NCI-H2107 (cell line): ENCODE data around the gene PVALB.

Source experiments
- DNase-seq: peaks from one replicate; lab custom pipeline; 2025; lab: John Stamatoyannopoulos, UW

Gene PVALB

GRCh38 chr22:36811094-36811800, 5.6 kb downstream of the PVALB start:
- DNase-seq = no peak

GRCh38 chr22:36809351-36809750, 7.5 kb downstream of the PVALB start:
- DNase-seq = no peak

DNA sequence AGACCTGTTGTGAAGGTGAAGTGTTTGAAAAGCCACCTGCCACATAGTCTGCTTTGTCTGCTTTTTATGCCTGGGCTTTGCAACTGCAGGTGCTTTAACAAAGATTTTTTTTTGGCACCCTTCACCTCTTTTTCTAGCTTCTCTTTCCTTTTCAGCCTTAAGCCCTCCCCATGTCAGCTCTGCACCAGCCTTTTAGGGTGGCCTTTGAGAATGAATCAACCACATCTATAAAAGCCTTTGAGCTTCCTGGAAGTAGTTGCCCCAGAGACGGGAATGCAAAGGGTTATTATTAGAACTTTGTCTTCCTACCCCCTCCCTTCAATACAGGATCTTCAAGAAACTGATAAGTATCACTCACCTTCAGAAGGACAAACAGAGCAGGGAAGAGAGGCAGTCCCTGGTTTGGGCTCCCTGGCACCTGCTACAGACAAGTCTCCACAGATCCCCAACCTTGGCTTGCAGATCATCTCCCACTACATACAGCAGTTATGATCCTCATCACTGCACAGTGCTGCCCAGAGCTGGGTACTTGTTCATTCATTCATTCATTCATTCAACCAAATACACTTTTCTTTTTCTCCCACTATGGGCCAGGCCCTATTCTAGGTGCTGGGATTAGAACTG, 8.0 kb downstream of the PVALB start:
- DNase-seq = peak; percentile 55

DNA sequence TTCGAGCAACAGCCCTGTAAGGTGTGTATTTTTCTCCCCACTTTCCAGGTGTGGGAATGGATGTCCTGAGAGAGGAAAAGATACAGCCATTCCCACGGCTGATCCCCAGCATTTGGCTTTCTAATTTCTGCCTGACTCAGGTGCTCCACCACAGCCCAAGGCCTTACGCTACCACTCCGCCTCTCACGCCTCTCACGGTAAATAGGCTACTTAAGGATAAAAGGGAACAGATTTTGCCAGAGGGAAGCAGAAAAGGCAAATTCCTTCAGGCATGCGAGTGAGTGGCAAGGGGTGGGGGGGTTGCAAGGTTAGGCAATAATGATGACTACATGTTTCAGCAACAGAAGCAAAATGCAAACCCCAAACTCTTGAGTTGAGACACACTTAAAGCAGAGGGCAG, 9.2 kb downstream of the PVALB start:
- DNase-seq = no peak

DNA sequence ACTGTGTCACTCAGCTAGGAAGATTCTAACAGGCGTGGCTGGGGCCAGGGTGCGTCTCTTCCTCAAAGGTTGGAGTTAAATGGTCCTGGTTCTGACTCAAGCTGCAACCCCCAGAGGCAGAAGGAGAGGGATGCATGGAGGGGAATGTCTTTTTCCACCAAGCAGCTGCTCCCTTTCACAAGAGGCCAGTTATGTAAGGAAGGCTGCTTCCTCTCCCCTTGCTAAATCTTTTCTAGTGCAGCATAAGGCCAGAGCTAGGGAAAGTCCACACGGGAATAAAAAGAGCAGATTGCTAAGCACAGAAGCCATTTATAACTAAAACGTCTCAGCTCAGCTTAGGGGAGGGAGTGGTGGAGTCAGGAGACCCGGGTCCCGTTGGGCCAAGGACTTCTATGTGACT, 10.0 kb downstream of the PVALB start:
- no peak for DNase-seq

DNA sequence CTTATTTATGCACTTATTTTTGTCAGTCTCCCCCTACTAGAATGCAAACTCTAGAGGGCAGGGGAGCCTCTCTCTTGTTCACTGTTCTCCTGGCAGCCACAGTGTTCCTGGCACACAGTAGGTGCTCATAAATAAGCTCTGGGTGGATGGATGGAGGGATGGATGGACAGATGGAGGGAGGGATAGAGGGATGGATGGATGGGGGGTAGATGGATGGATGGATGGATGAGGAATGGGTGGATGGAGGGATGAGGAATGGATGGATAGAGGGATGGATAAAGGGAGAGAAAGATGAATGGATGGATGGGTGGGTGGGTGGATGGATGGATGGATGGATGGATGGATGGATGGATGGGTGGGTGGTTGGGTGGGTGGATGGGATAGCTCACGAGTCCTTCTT, 13.5 kb downstream of the PVALB start:
- DNase-seq = no peak

- DNase-seq = no peak
Observed at GRCh38 chr22:36798674-36799066, 18.2 kb downstream of the PVALB start.

DNA sequence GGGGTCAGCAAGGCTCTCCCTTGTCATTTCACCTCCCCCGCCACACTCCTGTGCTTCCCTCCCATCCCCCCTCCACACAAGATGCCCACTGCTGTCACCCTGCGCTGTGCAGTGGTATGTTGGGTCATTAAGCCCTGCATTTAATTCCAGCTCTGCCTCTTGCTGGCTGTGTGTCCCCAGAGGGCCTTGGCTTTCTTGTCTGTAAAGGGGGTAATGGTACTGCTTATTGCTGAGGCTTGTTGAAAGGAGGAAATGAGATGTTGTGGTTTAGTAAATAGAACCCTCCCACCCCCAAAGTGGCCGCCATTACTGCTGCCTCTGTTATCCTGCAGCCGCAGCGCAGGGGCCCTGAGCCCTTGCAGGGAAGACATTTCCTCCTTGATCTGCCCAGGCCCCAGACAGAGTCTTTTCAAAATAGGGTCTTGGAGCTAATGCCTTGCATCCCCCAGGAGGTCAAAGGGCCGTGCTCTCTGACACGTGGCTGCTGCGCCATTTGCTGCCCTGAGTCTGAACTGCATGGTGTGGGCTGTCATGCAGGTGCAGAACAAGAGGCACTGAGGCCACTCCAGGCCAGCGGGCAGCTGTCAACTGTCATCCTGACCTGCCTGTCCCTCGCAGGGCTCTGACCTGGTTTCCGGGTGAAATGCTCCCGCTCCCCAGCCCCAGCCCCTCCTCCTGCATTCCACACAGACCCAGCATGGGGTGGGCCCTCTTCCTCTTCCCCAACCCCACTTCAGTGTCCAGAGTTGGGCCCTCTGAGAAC, 18.7 kb downstream of the PVALB start:
- no peak for DNase-seq

- DNase-seq = no peak
Observed at GRCh38 chr22:36797374-36797773, 19.5 kb downstream of the PVALB start.

DNA sequence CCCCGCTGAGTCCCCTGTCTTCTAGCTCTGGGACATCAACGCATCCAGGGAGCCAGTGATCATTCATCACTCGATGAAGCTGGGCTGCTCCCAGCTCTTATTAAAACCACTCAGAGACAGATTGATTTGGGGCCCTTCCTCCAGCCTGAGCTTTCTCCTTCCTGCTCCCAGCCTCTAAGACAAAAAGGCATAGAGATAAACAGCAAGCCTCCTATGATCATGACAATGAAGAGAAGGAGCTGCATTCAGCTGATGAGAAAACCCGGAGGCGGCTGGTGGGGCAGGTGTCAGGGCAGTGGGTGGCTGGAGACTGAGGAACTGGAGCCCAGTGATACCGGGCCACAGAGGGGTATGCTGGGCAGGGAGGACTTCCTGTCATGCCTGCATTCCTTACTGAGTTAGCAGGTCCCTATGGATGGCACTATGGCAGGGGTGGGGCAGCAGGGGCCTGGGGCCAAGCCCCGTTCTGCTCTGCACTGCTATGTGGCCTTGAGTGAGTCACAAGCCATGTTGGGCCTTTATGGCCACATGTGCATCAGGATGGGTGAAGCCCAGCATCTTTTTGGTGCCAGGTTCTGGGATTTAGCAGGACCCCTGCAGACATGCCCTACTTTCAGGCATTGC, 20.2 kb downstream of the PVALB start:
- no peak for DNase-seq

GRCh38 chr22:36795633-36796032, 21.2 kb downstream of the PVALB start:
- no peak for DNase-seq

DNA sequence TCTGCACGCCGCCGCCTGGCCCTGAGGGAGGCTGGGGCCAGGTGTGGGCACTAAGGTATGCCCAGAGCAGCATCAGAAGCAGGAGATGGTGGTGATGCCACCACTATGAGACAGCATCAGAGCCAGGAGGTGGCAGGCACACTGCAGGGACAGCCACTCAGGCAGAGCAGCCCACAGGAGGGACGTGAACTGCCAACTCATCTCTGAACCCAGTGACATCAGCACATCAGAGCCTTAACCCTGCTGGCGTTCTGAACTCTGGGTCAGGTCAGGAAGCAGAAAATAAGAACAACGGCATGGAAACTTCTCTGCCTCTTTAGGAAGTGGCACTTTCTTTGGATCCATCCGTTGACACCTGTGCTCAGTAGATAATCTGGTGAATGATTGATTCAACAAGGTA, 26.2 kb downstream of the PVALB start:
- no peak for DNase-seq

- no peak for DNase-seq
Observed at GRCh38 chr22:36787204-36787988, 29.4 kb downstream of the PVALB start.

DNA sequence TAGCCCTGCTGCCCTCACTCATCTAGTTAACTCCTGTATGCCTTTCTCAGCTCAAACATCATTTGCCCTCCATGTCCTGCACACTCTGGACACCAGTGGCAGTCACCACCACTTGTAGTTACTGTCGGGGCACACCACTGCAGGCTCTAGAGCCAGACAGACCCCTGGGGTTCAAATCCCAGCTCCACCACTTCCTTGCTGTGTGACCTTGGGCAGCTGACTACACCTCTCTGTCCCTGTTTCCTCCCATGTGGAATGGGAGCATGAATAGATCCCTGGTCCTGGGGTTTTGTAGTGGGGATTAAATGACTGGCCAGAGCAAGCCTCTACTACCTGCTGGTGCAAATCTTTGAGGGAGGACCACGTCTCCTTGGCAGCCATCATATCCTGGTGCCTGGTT, 33.1 kb downstream of the PVALB start:
- DNase-seq = no peak

- DNase-seq = peak; percentile 24
Observed at GRCh38 chr22:36781656-36782627, 34.9 kb downstream of the PVALB start.

GRCh38 chr22:36778020-36778419, 38.8 kb downstream of the PVALB start:
- no peak for DNase-seq

- DNase-seq = no peak
Observed at GRCh38 chr22:36776722-36777121, 40.1 kb downstream of the PVALB start.

- DNase-seq = peak; percentile 93
Observed at GRCh38 chr22:36775964-36776669, 40.7 kb downstream of the PVALB start, which contains the start of gene IFT27. IFT27 (minus strand) TSS chr22:36776119; CDS start chr22:36775707, 412 bp downstream.

- no peak for DNase-seq
Observed at GRCh38 chr22:36775586-36775963, 41.3 kb downstream of the PVALB start.

- no peak for DNase-seq
Observed at GRCh38 chr22:36773935-36774334, 42.9 kb downstream of the PVALB start.
